NCI-H2107 treated with DMSO at 0.1 percent for 48 hours (cell line): ENCODE measurements around the gene UBE2I.

Experiments used
- DNase-seq: peaks from one replicate; lab custom pipeline; 2025; ENCODE audit not compliant: unreplicated experiment; lab: John Stamatoyannopoulos, UW

Gene UBE2I

GRCh38 chr16:1312467-1312816 lies 3.0 kb downstream of the UBE2I start:
- DNase-seq, result no peak

GRCh38 chr16:1312903-1313302 lies 3.5 kb downstream of the UBE2I start:
- no peak for DNase-seq

GRCh38 chr16:1313721-1314369 lies 4.4 kb downstream of the UBE2I start:
- DNase-seq, result no peak

GRCh38 chr16:1314399-1315068 lies 5.1 kb downstream of the UBE2I start:
- DNase-seq, result no peak

GRCh38 chr16:1315081-1316032 lies 5.9 kb downstream of the UBE2I start:
- DNase-seq, result no peak

- DNase-seq, result no peak
These were observed 6.6 kb downstream of the UBE2I start for GRCh38 chr16:1316033-1316405.

GRCh38 chr16:1317479-1318267 lies 8.2 kb downstream of the UBE2I start:
- no peak for DNase-seq

- no peak for DNase-seq
These were observed 8.8 kb downstream of the UBE2I start for GRCh38 chr16:1318268-1318545.

GRCh38 chr16:1319041-1319440 lies 9.6 kb downstream of the UBE2I start:
- DNase-seq, result no peak

- no peak for DNase-seq
These were observed 10.7 kb downstream of the UBE2I start for GRCh38 chr16:1320097-1320496.

- no peak for DNase-seq
These were observed 11.3 kb downstream of the UBE2I start for GRCh38 chr16:1320658-1321240.

GRCh38 chr16:1322407-1322806 lies 13.0 kb downstream of the UBE2I start:
- no peak for DNase-seq

- DNase-seq, result no peak
These were observed 14.1 kb downstream of the UBE2I start for GRCh38 chr16:1323296-1324239.

GRCh38 chr16:1324286-1324826 lies 14.9 kb downstream of the UBE2I start:
- no peak for DNase-seq

GRCh38 chr16:1325261-1325660 lies 15.8 kb downstream of the UBE2I start:
- no peak for DNase-seq

GRCh38 chr16:1325673-1326371 lies 16.4 kb downstream of the UBE2I start:
- DNase-seq, result no peak

- no peak for DNase-seq
These were observed 17.0 kb downstream of the UBE2I start for GRCh38 chr16:1326391-1326790.

GRCh38 chr16:1326946-1327618 lies 17.6 kb downstream of the UBE2I start:
- no peak for DNase-seq

GRCh38 chr16:1327619-1327947 lies 18.1 kb downstream of the UBE2I start:
- DNase-seq, result no peak
